K562 (cell line): ENCODE measurements around the gene CTTNBP2NL. TPM values are rescaled to one million over a fixed set of nuclear protein-coding genes. Genes with fewer than 3 reads are reported as not detected.
A peak's percentile ranks its signal among the peaks of the same experiment; 100 is the strongest.
"Not testable (repeated sequence)": the region's sequence is repeated elsewhere in the genome, so short reads cannot be mapped to it uniquely, and the experiment has no call there.

Experiments used
- ATAC-seq: fragments of 200-7000 bp; cut with Tn5 transposase; 3 replicates; pipeline ENCODE4 v1.9.1; 2020; ENCODE audit warnings: moderate library complexity
- BruUV-seq: library from RNA; stranded (reverse); fragments of 400-500 nt; replicated peaks from 2 replicates; lab custom pipeline; 2021; lab: Mats Ljungman, UMichigan
- CTCF ChIA-PET: fragments of 300-600 bp; formaldehyde crosslinking; extraction: SDS; loops from one replicate; lab custom pipeline; 2021; ENCODE audit warnings: low intra/inter-chr PET ratio; lab: Yijun Ruan, JAX
- POLR2A ChIA-PET: fragments of 300-600, 350-650 bp; sonication (Branson Sonifier 250); formaldehyde crosslinking; extraction: SDS; loops from one replicate; lab custom pipeline; 2021; ENCODE audit warnings: antibody characterized with exemption, inconsistent platforms; lab: Yijun Ruan, JAX
- DNase-seq, 4 experiments: peaks; one replicate each; pipeline versions ENCODE4 v3.0.0 to v3.0.0-alpha.2; 2011 to 2018; ENCODE audit warnings: low spot score in 3 of 4, mixed read lengths in 3 of 4; ENCODE audit errors: extremely low read depth in 1 of 4
- FAIRE-seq: peaks from 2 replicates; lab custom pipeline; 2011; peaks lifted over from hg19 to GRCh38; lab: Jason Lieb, UNC
- H2AFZ ChIP-seq: 2 replicates; pipeline ENCODE4 v1.6.0; 2011; ENCODE audit warnings: low read depth, low read length, control low read depth, inconsistent platforms
- H3K27ac ChIP-seq: fragments of 200-600 bp; 3 replicates; pipeline ENCODE4 v1.8.0; 2011; ENCODE audit warnings: low read depth, mild to moderate bottlenecking, control low read depth, inconsistent platforms, low read length, moderate library complexity, mixed read lengths; ENCODE audit errors: extremely low read depth
- H3K27me3 ChIP-seq, 2 experiments: fragments of 300-600 bp in 1 of 2; 2 replicates in 1 of 2; 3 replicates in 1 of 2; pipeline versions ENCODE4 v1.6.0 to v1.8.0; 2011; ENCODE audit warnings: inconsistent platforms in 2 of 2, low read length in 2 of 2, mild to moderate bottlenecking in 1 of 2, mixed read lengths in 1 of 2, moderate library complexity in 1 of 2; ENCODE audit not compliant: control insufficient read depth in 2 of 2, insufficient read depth in 2 of 2
- H3K36me3 ChIP-seq: fragments of 300-600 bp; 3 replicates; pipeline ENCODE4 v1.8.0; 2011; ENCODE audit warnings: mild to moderate bottlenecking, low read length, inconsistent platforms; ENCODE audit not compliant: control insufficient read depth, insufficient read depth
- H3K4me1 ChIP-seq, 2 experiments: fragments of 200-600 bp in 1 of 2; replicated peaks in 1 of 2; 2 replicates in 1 of 2; 3 replicates in 1 of 2; pipeline versions ENCODE4 v1.5.1 to v1.8.0; 2011; ENCODE audit warnings: inconsistent platforms in 2 of 2, low read length in 2 of 2, mild to moderate bottlenecking in 1 of 2, mixed read lengths in 1 of 2, moderate library complexity in 1 of 2; ENCODE audit not compliant: control insufficient read depth in 2 of 2, insufficient read depth in 2 of 2
- H3K4me2 ChIP-seq: 2 replicates; pipeline ENCODE4 v1.6.1; 2011; ENCODE audit warnings: low read length, control low read depth, inconsistent platforms, mixed read lengths; ENCODE audit not compliant: insufficient read depth
- H3K4me3 ChIP-seq: fragments of 200-600 bp; sonication (generic), shearing (Covaris generic); 2 replicates; pipeline ENCODE4 v1.5.1; 2016; ENCODE audit warnings: control low read depth, inconsistent platforms
- H3K79me2 ChIP-seq: fragments of 200-600 bp; 3 replicates; pipeline ENCODE4 v1.8.0; 2011; ENCODE audit warnings: low read length, inconsistent platforms; ENCODE audit not compliant: control insufficient read depth, insufficient read depth
- H3K9ac ChIP-seq, 2 experiments: 2 replicates each; pipeline versions ENCODE4 v1.6.0 to v1.6.1; 2011; ENCODE audit warnings: low read depth in 2 of 2, low read length in 2 of 2, control low read depth in 1 of 2, inconsistent platforms in 1 of 2, mild to moderate bottlenecking in 1 of 2, mixed read lengths in 1 of 2; ENCODE audit not compliant: insufficient read depth in 1 of 2
- H3K9me1 ChIP-seq: one replicate; pipeline ENCODE4 v1.6.0; 2011; ENCODE audit warnings: inconsistent platforms, mild to moderate bottlenecking, low read length, moderate library complexity; ENCODE audit not compliant: control insufficient read depth, insufficient read depth
- H3K9me3 ChIP-seq: replicated peaks from 2 replicates; pipeline ENCODE4 v1.5.1; 2011; ENCODE audit warnings: low read depth, low read length, inconsistent platforms; ENCODE audit not compliant: control insufficient read depth, insufficient read depth
- H4K20me1 ChIP-seq: replicated peaks from 2 replicates; pipeline ENCODE4 v1.6.1; 2011; ENCODE audit warnings: low read length, inconsistent platforms, mixed read lengths; ENCODE audit not compliant: control insufficient read depth, insufficient read depth
- ADNP ChIP-seq: fragments of 200-800 bp; sonication (Bioruptor generic); IDR thresholded peaks from 2 replicates; pipeline ENCODE4 v1.6.1; 2016; ENCODE audit warnings: missing genetic modification characterization, missing compliant biosample characterization
- BCOR ChIP-seq: fragments of 450-650 bp; IDR thresholded peaks from 2 replicates; pipeline ENCODE4 v1.6.1; 2016
- ETV1 ChIP-seq: fragments of 450-650 bp; conservative IDR thresholded peaks from 2 replicates; pipeline ENCODE4 v1.6.1; 2016; ENCODE audit warnings: missing genetic modification characterization, control low read depth, low read depth, missing compliant biosample characterization
- FOXK2 ChIP-seq, 2 experiments: fragments of 450-650 bp; IDR thresholded peaks in 1 of 2; conservative IDR thresholded peaks in 1 of 2; 2 replicates each; pipeline ENCODE4 v1.6.1; 2016; ENCODE audit warnings: low read depth in 2 of 2, mild to moderate bottlenecking in 1 of 2
- GABPA ChIP-seq: fragments of 200-800 bp; sonication (Bioruptor generic); conservative IDR thresholded peaks from 2 replicates; pipeline ENCODE4 v1.6.1; 2016; ENCODE audit warnings: low read depth, missing genetic modification characterization, missing compliant biosample characterization
- ZNF766 ChIP-seq: fragments of 200-800 bp; sonication (Bioruptor generic); conservative IDR thresholded peaks from 2 replicates; pipeline ENCODE4 v1.6.1; 2016; ENCODE audit warnings: missing genetic modification characterization, missing compliant biosample characterization
- WGBS: fragments of 100-300 bp; shearing (Covaris generic); methylation state at CpG from one replicate; pipeline ENCODE4 v1.1.6; 2016; ENCODE audit warnings: low coverage, mixed read lengths; ENCODE audit not compliant: insufficient coverage; ENCODE audit errors: missing lambda C conversion rate; 5-methylcytosine and 5-hydroxymethylcytosine counted together
- in situ Hi-C: fragments of 300-500 bp; cut with MboI; formaldehyde crosslinking; loops from 4 replicates; pipeline ENCODE4 v1.15.0; 2018; ENCODE audit warnings: inconsistent platforms, mixed read lengths
- intact Hi-C: fragments of 100-400 bp; cut with micrococcal nuclease; formaldehyde crosslinking; loops from 2 replicates; pipeline ENCODE4 v1.14.2; 2022
- polyA plus RNA-seq, 8 experiments: library from polyadenylated mRNA; depleted of rRNA in 4 of 8; stranded (reverse) in 5 of 8; unstranded in 3 of 8; fragments of >200 nt; fragmentation: Nextera tagmentation in 2 of 8; fragmentation: Illumina TruSeq in 1 of 8; extraction: Ambion mirVana in 2 of 8; extraction: Trizol in 1 of 8; gene quantifications; 2 replicates each; pipeline versions ENCODE4 v1.2.1 to v1.2.3, GENCODE V29; 2011 to 2014; ENCODE audit warnings: inconsistent platforms in 1 of 8, missing spikeins in 1 of 8
- total RNA-seq, 7 experiments: library from RNA; depleted of rRNA in 6 of 7; stranded (reverse); fragments of >200 nt in 6 of 7; fragmentation: Illumina TruSeq in 2 of 7; extraction: Trizol in 2 of 7; gene quantifications; 2 replicates each; pipeline versions ENCODE4 v1.2.1 to v1.2.3, GENCODE V29; 2011 to 2021; ENCODE audit warnings: low replicate concordance in 1 of 7

Gene CTTNBP2NL
- total and polyA plus RNA-seq, 9 of the 15 experiments (the other 6 are each of a cell fraction or from before 2014, with no cell fraction given) = 0.27 to 1.4 (median 0.62) TPM

DNA sequence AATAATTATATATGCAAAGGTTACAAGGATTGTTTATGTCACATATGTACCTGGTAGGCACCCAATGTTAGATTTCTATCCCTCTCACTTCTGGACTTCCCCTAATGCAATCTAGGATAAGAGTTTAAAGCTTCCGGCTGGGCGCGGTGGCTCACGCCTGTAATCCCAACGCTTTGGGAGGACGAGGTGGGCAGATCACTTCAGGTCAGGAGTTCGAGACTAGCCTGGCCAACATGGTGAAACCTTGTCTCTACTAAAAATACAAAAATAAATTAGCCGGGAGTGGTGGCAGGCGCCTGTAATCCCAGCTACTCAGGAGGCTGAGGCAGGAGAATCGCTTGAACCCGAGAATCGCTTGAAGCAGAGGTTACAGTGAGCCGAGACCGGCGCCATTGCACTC lies 5.7 kb upstream of the CTTNBP2NL start:
- not testable (repeated sequence) for H3K9me3 ChIP-seq, H4K20me1 ChIP-seq, H3K9me1 ChIP-seq, H3K27ac ChIP-seq, FAIRE-seq, DNase-seq, H3K27me3 ChIP-seq, H3K36me3 ChIP-seq, BruUV-seq, H3K79me2 ChIP-seq
- WGBS = 15% methylated on average over 15 of the region's 15 CpGs
- ChIA-PET CTCF (interaction anchor here (0.7 to 3.1 kb wide), 5 partner anchors 75 to 414 kb away, joined by 3 to 25 read pairs (median 7); partner anchors contain the start of gene RHOC), POLR2A (interaction anchor here (0.6 to 1.4 kb wide), 7 partner anchors 11 to 368 kb away, joined by 3 to 8 read pairs (median 3); partner anchors contain the start of genes CAPZA1, PPM1J and ST7L)
- Histone ChIP-seq H3K4me2 (peak overlapping the region; percentile 77), H2AFZ (peak overlapping the region; percentile 75), H3K4me3 (peak overlapping the region; percentile 22), H3K4me1 (peaks cover 0 to 16% of the 10 kb centered on the region in 2 experiments; a peak in 3 of 5 replicates), H3K9ac (peak overlapping the region in 1 of 2 experiments; percentile 29; a peak in 2 of 4 replicates)
- intact Hi-C loops (loop anchor here (1.0 to 5.0 kb wide), 3 partner anchors 224 to 652 kb away; no protein-coding TSS in a partner anchor), in situ Hi-C loops (loop anchor here (5.0 kb wide), 4 partner anchors 72 to 412 kb away; partner anchors contain the start of genes CAPZA1, RHOC and ST7L)
- peak; percentile 17 for ATAC-seq
- TF ChIP-seq ZNF766 (CRISPR knock-in tag) (0 out of 2 replicates have a peak, but pooled peaks have one; percentile 29), FOXK2 (conservative IDR thresholded peaks at IDR 0.05 in 1 of 2, IDR thresholded peaks at IDR 0.05 in 1 of 2; ENCODE audit: low read depth in 2 of 2) (0 out of 4 replicates have a peak, but pooled peaks of 1 of the 2 experiments have one; percentile 5), BCOR (0 out of 2 replicates have a peak, but pooled peaks have one; percentile 26), ETV1 (tag) (peak; percentile 58; the same call in 1 of the 2 replicates), GABPA (tag) (0 out of 2 replicates have a peak, but pooled peaks have one; percentile 31), ADNP (tag) (peak; percentile 50; the same call in 1 of the 2 replicates)
- TF ChIP-seq, all 486 proteins: peak for 6; not testable (repeated sequence) for 480
